H9 (cell line): Measurements from ENCODE around the gene EPB41L4B. TPM values are rescaled to one million over a fixed set of nuclear protein-coding genes. Genes with fewer than 3 reads are reported as not detected.

Experiments used
- DNase-seq: peaks from one replicate; pipeline ENCODE4 v3.0.0-alpha.2; 2017
- H2AFZ ChIP-seq: one replicate; pipeline ENCODE4 v1.6.1; 2013; ENCODE audit warnings: mild to moderate bottlenecking, low read length, control low read depth, moderate library complexity
- H2AK5ac ChIP-seq: 2 replicates; pipeline ENCODE4 v1.6.1; 2013; ENCODE audit warnings: low read length, control low read depth, mixed read lengths; ENCODE audit not compliant: insufficient read length
- H2BK120ac ChIP-seq: one replicate; pipeline ENCODE4 v1.6.1; 2013; ENCODE audit warnings: low read depth, mild to moderate bottlenecking, low read length, control low read depth, inconsistent platforms; ENCODE audit not compliant: poor library complexity, severe bottlenecking
- H2BK12ac ChIP-seq: 2 replicates; pipeline ENCODE4 v1.6.1; 2013; ENCODE audit warnings: low read length, control low read depth, mixed read lengths, low read depth; ENCODE audit not compliant: insufficient read length
- H2BK15ac ChIP-seq: 2 replicates; pipeline ENCODE4 v1.6.1; 2013; ENCODE audit warnings: low read depth, low read length, control low read depth
- H2BK20ac ChIP-seq: one replicate; pipeline ENCODE4 v1.6.1; 2013; ENCODE audit warnings: low read depth, mild to moderate bottlenecking, low read length, control low read depth, inconsistent platforms; ENCODE audit not compliant: poor library complexity, severe bottlenecking
- H2BK5ac ChIP-seq: 2 replicates; pipeline ENCODE4 v1.6.1; 2013; ENCODE audit warnings: low read length, control low read depth, mixed read lengths; ENCODE audit not compliant: insufficient read length
- H3K14ac ChIP-seq: 2 replicates; pipeline ENCODE4 v1.6.1; 2013; ENCODE audit warnings: low read length, control low read depth; ENCODE audit not compliant: insufficient read depth
- H3K18ac ChIP-seq: 2 replicates; pipeline ENCODE4 v1.6.1; 2013; ENCODE audit warnings: low read depth, mild to moderate bottlenecking, mixed read lengths, low read length, control low read depth; ENCODE audit not compliant: insufficient read length
- H3K23ac ChIP-seq: 2 replicates; pipeline ENCODE4 v1.6.1; 2013; ENCODE audit warnings: low read length, control low read depth, mixed read lengths, low read depth; ENCODE audit not compliant: insufficient read length
- H3K23me2 ChIP-seq: 2 replicates; pipeline ENCODE4 v1.6.1; 2013; ENCODE audit warnings: low read depth, mild to moderate bottlenecking, mixed read lengths, low read length, control low read depth; ENCODE audit not compliant: insufficient read length, poor library complexity, severe bottlenecking
- H3K27ac ChIP-seq: 2 replicates; pipeline ENCODE4 v1.5.1; 2013; ENCODE audit warnings: low read length, control low read depth, mixed read lengths, low read depth; ENCODE audit not compliant: insufficient read length
- H3K27me3 ChIP-seq: 2 replicates; pipeline ENCODE4 v1.6.1; 2013; ENCODE audit warnings: low read length, control low read depth, inconsistent platforms; ENCODE audit not compliant: insufficient read depth
- H3K4ac ChIP-seq: 2 replicates; pipeline ENCODE4 v1.6.1; 2013; ENCODE audit warnings: low read depth, mild to moderate bottlenecking, control low read depth, inconsistent platforms, low read length, moderate library complexity
- H3K4me1 ChIP-seq: 2 replicates; pipeline ENCODE4 v1.6.1; 2013; ENCODE audit warnings: low read length, control low read depth, inconsistent platforms; ENCODE audit not compliant: insufficient read depth
- H3K4me2 ChIP-seq: 2 replicates; pipeline ENCODE4 v1.6.1; 2013; ENCODE audit warnings: low read length, control low read depth, mixed read lengths; ENCODE audit not compliant: insufficient read length, insufficient read depth
- H3K56ac ChIP-seq: 2 replicates; pipeline ENCODE4 v1.6.1; 2013; ENCODE audit warnings: low read depth, mild to moderate bottlenecking, mixed read lengths, low read length, control low read depth; ENCODE audit not compliant: insufficient read length
- H3K79me1 ChIP-seq: 2 replicates; pipeline ENCODE4 v1.6.1; 2013; ENCODE audit warnings: low read depth, mild to moderate bottlenecking, moderate library complexity, low read length, control low read depth, inconsistent platforms; ENCODE audit not compliant: insufficient read depth, poor library complexity, severe bottlenecking
- H3K79me2 ChIP-seq: 2 replicates; pipeline ENCODE4 v1.6.1; 2013; ENCODE audit warnings: low read length, control low read depth, inconsistent platforms; ENCODE audit not compliant: insufficient read depth
- H3K9ac ChIP-seq: 2 replicates; pipeline ENCODE4 v1.6.1; 2013; ENCODE audit warnings: low read length, control low read depth, mixed read lengths; ENCODE audit not compliant: insufficient read length; ENCODE audit errors: extremely low read depth
- H3K9me3 ChIP-seq: one replicate; pipeline ENCODE4 v1.6.1; 2013; ENCODE audit warnings: low read depth, low read length, inconsistent platforms; ENCODE audit not compliant: control insufficient read depth
- H3T11ph ChIP-seq: one replicate; pipeline ENCODE4 v1.6.1; 2013; ENCODE audit warnings: mild to moderate bottlenecking, low read length, control low read depth, inconsistent platforms
- H4K20me1 ChIP-seq: one replicate; pipeline ENCODE4 v1.6.1; 2013; ENCODE audit not compliant: control insufficient read depth, insufficient read length, insufficient read depth
- H4K5ac ChIP-seq: 2 replicates; pipeline ENCODE4 v1.6.1; 2013; ENCODE audit warnings: low read depth, mild to moderate bottlenecking, mixed read lengths, low read length, control low read depth; ENCODE audit not compliant: insufficient read length
- H4K8ac ChIP-seq: replicated peaks from 2 replicates; pipeline ENCODE4 v1.6.1; 2013; ENCODE audit warnings: low read length, control low read depth, mixed read lengths, low read depth; ENCODE audit not compliant: insufficient read length
- H4K91ac ChIP-seq: 2 replicates; pipeline ENCODE4 v1.6.1; 2013; ENCODE audit warnings: low read depth, mild to moderate bottlenecking, moderate library complexity, mixed read lengths, low read length, control low read depth; ENCODE audit not compliant: insufficient read length
- H3K27ac Mint-ChIP-seq, 3 experiments: 2 replicates in 2 of 3; 3 replicates in 1 of 3; pipeline ENCODE4 v1.8.0; 2020 to 2021; ENCODE audit warnings: mixed read lengths in 3 of 3, mild to moderate bottlenecking in 1 of 3, moderate library complexity in 1 of 3
- H3K27me3 Mint-ChIP-seq: 2 replicates; pipeline ENCODE4 v1.8.0; 2021; ENCODE audit warnings: low read depth, mild to moderate bottlenecking, moderate library complexity, mixed read lengths
- H3K36me3 Mint-ChIP-seq, 3 experiments: 2 replicates in 2 of 3; 3 replicates in 1 of 3; pipeline ENCODE4 v1.8.0; 2020 to 2021; ENCODE audit warnings: low read depth in 3 of 3, mixed read lengths in 3 of 3; ENCODE audit not compliant: insufficient read depth in 1 of 3
- H3K4me1 Mint-ChIP-seq, 2 experiments: 2 replicates each; pipeline ENCODE4 v1.8.0; 2020; ENCODE audit warnings: mixed read lengths in 2 of 2
- H3K4me3 Mint-ChIP-seq, 2 experiments: 2 replicates in 1 of 2; 3 replicates in 1 of 2; pipeline ENCODE4 v1.8.0; 2020 to 2021; ENCODE audit warnings: mild to moderate bottlenecking in 2 of 2, mixed read lengths in 2 of 2, moderate library complexity in 1 of 2
- H3K9me3 Mint-ChIP-seq, 2 experiments: 2 replicates in 1 of 2; 3 replicates in 1 of 2; pipeline ENCODE4 v1.8.0; 2020; ENCODE audit warnings: mild to moderate bottlenecking in 2 of 2, mixed read lengths in 2 of 2, moderate library complexity in 1 of 2
- WGBS: extraction: QIAGEN DNeasy Blood & Tissue Kit; methylation state at CpG from one replicate; pipeline ENCODE4 v1.1.7; 2013; ENCODE audit warnings: missing lambda C conversion rate, low lambda C conversion rate, mixed read lengths; ENCODE audit not compliant: insufficient read length; ENCODE audit errors: extremely low coverage; 5-methylcytosine and 5-hydroxymethylcytosine counted together
- total RNA-seq: library from RNA; stranded (reverse); gene quantifications from 2 replicates; pipeline ENCODE4 v1.2.1, GENCODE V29; 2021
- TF ChIP-seq, protein P1 (sequence below): fragments of 200-600 bp; sonication (generic); conservative IDR thresholded peaks from 3 replicates; pipeline ENCODE4 v1.8.0; 2021; ENCODE audit warnings: antibody characterized with exemption, mild to moderate bottlenecking

The EPB41L4B gene
- total RNA-seq, 1 experiment from 2014 or later, result 18.9 TPM

DNA sequence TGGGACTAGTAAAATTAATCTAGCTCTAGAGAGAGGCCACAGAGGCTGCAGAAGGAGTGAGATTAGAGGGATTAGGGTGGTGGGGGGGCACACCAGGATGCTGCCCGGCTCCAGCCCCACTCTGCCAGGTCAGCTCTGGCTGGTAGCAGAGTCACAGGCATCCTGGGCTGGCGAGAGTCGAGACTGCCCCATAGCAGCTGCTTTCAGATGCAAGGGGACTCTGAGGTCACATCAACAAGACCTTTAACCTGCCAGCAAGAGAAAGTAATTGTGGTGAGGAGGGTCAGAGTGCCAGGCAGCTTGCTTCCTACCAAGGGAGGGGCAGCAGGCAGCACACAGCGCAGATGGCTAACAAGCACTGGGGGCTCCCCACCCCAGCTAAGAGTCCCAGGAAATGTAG, 7.5 kb downstream of the EPB41L4B start:
- Histone ChIP-seq H3K27ac (no peak overlapping the region), H3K9me3 (no peaks in the 10 kb centered on the region), H3K9ac (no peak overlapping the region), H2BK12ac (no peak overlapping the region), H3K23ac (no peak overlapping the region), H4K8ac (no peak overlapping the region), H3T11ph (no peak overlapping the region), H2BK5ac (no peak overlapping the region), H4K20me1 (no peaks in the 10 kb centered on the region), H3K27me3 (no peaks in the 10 kb centered on the region), H2AFZ (no peak overlapping the region), H2BK15ac (no peak overlapping the region), H3K79me2 (peaks cover 33% of the 10 kb centered on the region; the same call in 1 of the 2 replicates), H4K5ac (no peak overlapping the region), H2BK120ac (no peak overlapping the region), H2BK20ac (no peak overlapping the region), H3K18ac (no peak overlapping the region), H4K91ac (no peak overlapping the region), H3K56ac (no peak overlapping the region), H3K14ac (peak overlapping the region; percentile 58), H3K4me2 (no peak overlapping the region), H3K4ac (no peak overlapping the region), H3K4me1 (peaks cover 35% of the 10 kb centered on the region), H3K79me1 (peaks cover 11% of the 10 kb centered on the region), H2AK5ac (no peak overlapping the region), H3K23me2 (peaks cover 6% of the 10 kb centered on the region)
- peaks cover 4 to 6% (median 5%) of the 10 kb centered on the region in 3 experiments; a peak in 4 of 7 replicates for H3K36me3 Mint-ChIP-seq
- peaks cover 79% of the 10 kb centered on the region in 2 experiments for H3K4me1 Mint-ChIP-seq
- no peaks in the 10 kb centered on the region for H3K27me3 Mint-ChIP-seq
- no peak for DNase-seq
- TF ChIP-seq, protein P1, sequence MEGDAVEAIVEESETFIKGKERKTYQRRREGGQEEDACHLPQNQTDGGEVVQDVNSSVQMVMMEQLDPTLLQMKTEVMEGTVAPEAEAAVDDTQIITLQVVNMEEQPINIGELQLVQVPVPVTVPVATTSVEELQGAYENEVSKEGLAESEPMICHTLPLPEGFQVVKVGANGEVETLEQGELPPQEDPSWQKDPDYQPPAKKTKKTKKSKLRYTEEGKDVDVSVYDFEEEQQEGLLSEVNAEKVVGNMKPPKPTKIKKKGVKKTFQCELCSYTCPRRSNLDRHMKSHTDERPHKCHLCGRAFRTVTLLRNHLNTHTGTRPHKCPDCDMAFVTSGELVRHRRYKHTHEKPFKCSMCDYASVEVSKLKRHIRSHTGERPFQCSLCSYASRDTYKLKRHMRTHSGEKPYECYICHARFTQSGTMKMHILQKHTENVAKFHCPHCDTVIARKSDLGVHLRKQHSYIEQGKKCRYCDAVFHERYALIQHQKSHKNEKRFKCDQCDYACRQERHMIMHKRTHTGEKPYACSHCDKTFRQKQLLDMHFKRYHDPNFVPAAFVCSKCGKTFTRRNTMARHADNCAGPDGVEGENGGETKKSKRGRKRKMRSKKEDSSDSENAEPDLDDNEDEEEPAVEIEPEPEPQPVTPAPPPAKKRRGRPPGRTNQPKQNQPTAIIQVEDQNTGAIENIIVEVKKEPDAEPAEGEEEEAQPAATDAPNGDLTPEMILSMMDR, result no peak
- H3K4me3 Mint-ChIP-seq, result peak overlapping the region in 1 of 2 experiments; percentile 60; a peak in 1 of 5 replicates
- no peaks in the 10 kb centered on the region for H3K9me3 Mint-ChIP-seq
- WGBS, result no CpG with 5 or more reads among the region's 4 CpGs
- H3K27ac Mint-ChIP-seq, result peak overlapping the region in 2 of 3 experiments; percentile 41 to 53; a peak in 2 of 7 replicates
